ENCODE measurements around the gene HPN. TPM values are rescaled to one million over a fixed set of nuclear protein-coding genes. Genes with fewer than 3 reads are reported as not detected.
"Not testable (repeated sequence)": the region's sequence is repeated elsewhere in the genome, so short reads cannot be mapped to it uniquely, and the experiment has no call there.

HPN gene
- total RNA-seq (10 to 100 TPM in 1 of 7 donors, 1 to 10 TPM in 5, under 1 TPM in 1; 0.45 to 21.1 (median 3.8) TPM), polyA plus RNA-seq (under 1 TPM in 1 of 2 donors, not detected in 1; 0.42 TPM)
- long read RNA-seq, donor 1, partial matches to known transcripts, result 7 of 10 reads
- long read RNA-seq, donor 1, other reads (novel, unspliced or antisense), result 3 of 10 reads
- long read RNA-seq, donor 2, result 0 reads
- long read RNA-seq, donor 3, partial matches to known transcripts, result 11 of 13 reads
- long read RNA-seq, donor 3, other reads (novel, unspliced or antisense), result 2 of 13 reads

DNA sequence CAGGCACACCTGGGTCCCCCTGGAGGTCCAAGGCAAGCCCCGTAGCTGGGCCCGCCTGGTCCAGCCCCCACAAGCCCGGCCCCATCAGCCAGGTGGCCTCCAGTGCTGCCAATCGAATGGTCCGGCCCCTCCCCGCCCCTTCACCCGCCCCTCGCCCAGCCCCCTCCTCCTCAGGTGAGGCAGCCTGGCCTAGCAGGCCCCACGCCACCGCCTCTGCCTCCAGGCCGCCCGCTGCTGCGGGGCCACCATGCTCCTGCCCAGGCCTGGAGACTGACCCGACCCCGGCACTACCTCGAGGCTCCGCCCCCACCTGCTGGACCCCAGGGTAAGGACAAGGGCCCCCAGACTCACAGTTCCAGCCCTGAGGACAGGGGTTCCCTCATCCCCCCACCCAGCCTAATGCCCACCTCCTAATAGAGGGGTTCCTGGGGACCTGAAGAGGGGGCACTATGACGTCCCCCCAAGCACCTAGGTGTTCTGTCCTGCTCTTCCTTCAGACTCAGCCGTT is at the start of gene HPN:
Gene HPN (plus strand): TSS at position 174 of the 508 bp plus-strand sequence. CDS start 786 bp downstream, outside the sequence.
- TF ChIP-seq CTCF (IDR thresholded peaks at IDR 0.05) (no peak), POLR2A (IDR thresholded peaks at IDR 0.05) (no peak), EP300 (IDR thresholded peaks at IDR 0.05) (no peak)
- DNase-seq, result peak in 1 of 5 donors; percentile 61
- Histone ChIP-seq H3K27me3 (no peaks in the 10 kb centered on the region), H3K36me3 (no peaks in the 10 kb centered on the region), H3K4me3 (no peak within 1 kb of the TSS), H3K27ac (peak within 1 kb of the TSS; percentile 33 to 82), H3K4me1 (ENCODE audit: insufficient read depth) (peaks cover 18% of the 10 kb centered on the region), H3K9me3 (no peaks in the 10 kb centered on the region)
- 69 to 79% (median 74%) methylated on average over 17 to 19 of the region's 19 CpGs for WGBS, 3 donors
- intact Hi-C loops (cut with DNase I), result no loop called here

DNA sequence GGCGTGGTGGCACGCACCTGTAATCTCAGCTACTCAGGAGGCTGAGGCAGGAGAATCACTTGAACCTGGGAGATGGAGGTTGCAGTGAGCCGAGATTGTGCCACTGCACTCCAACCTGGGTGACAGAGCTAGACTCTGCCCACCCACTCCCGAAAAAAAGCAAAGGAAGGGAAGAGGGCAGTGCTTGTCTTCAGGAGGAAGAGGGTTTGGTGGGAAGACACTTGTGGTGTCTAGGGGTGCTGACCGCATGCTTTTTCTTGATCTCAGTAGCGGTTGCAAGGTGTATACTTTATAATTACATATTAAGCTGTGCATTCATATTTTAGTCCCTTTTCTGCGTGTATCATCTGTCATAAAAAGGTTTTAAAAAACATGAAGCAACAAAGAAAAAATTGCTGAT is 48.9 kb upstream of the HPN start:
- H3K27me3 ChIP-seq; H3K36me3 ChIP-seq; intact Hi-C loops (cut with DNase I); H3K9me3 ChIP-seq; H3K27ac ChIP-seq; DNase-seq; H3K4me3 ChIP-seq: not testable (repeated sequence)
- 86 to 97% (median 94%) methylated on average over 7 of the region's 7 CpGs for WGBS, 3 donors
- peaks cover 15% of the 10 kb centered on the region for H3K4me1 ChIP-seq (ENCODE audit: insufficient read depth)

- Histone ChIP-seq H3K4me3 (no peak overlapping the region), H3K27ac (peak overlapping the region in 1 of 2 donors; percentile 58), H3K9me3 (no peaks in the 10 kb centered on the region), H3K27me3 (no peaks in the 10 kb centered on the region), H3K36me3 (no peaks in the 10 kb centered on the region), H3K4me1 (ENCODE audit: insufficient read depth) (peaks cover 22% of the 10 kb centered on the region)
- TF ChIP-seq POLR2A (IDR thresholded peaks at IDR 0.05) (no peak), CTCF (IDR thresholded peaks at IDR 0.05) (no peak), EP300 (IDR thresholded peaks at IDR 0.05) (no peak)
- 79 to 84% (median 79%) methylated on average over 9 of the region's 9 CpGs for WGBS, 3 donors
- no peak for DNase-seq
- intact Hi-C loops (cut with DNase I), result no loop called here
Measured at GRCh38 chr19:34994286-34994642, 47.3 kb upstream of the HPN start.

- intact Hi-C loops (cut with DNase I), result no loop called here
- peak overlapping the region; percentile 14 to 58 for H3K27ac ChIP-seq
- peaks cover 23% of the 10 kb centered on the region for H3K4me1 ChIP-seq (ENCODE audit: insufficient read depth)
- DNase-seq, result peak; percentile 64 to 73 (median 70)
- H3K4me3 ChIP-seq, result no peak overlapping the region
- WGBS, 3 donors, result 23 to 34% (median 34%) methylated on average over 17 of the region's 17 CpGs
- H3K27me3 ChIP-seq, result no peaks in the 10 kb centered on the region
- no peaks in the 10 kb centered on the region for H3K36me3 ChIP-seq
- H3K9me3 ChIP-seq, result no peaks in the 10 kb centered on the region
- no peak for TF ChIP-seq CTCF (IDR thresholded peaks at IDR 0.05)
- no peak for TF ChIP-seq EP300 (IDR thresholded peaks at IDR 0.05)
- TF ChIP-seq POLR2A (IDR thresholded peaks at IDR 0.05), result no peak
Measured at GRCh38 chr19:34994643-34995541, 46.6 kb upstream of the HPN start.
